Measurements from ENCODE around the gene PIN1. TPM values are rescaled to one million over a fixed set of nuclear protein-coding genes. Genes with fewer than 3 reads are reported as not detected.
A peak's percentile ranks its signal among the peaks of the same experiment; 100 is the strongest.

The PIN1 gene
- total and polyA plus RNA-seq, 4 donors = 124 to 227 (median 167) TPM

- peak overlapping the region; percentile 92 for H3K27ac ChIP-seq (ENCODE audit: low read depth, low read length)
Measured at GRCh38 chr19:9791552-9792205, 43.4 kb upstream of the PIN1 start.

GRCh38 chr19:9792206-9793070 lies 42.7 kb upstream of the PIN1 start:
- Histone ChIP-seq H3K4me1 (ENCODE audit: control insufficient read depth, insufficient read depth, low read length) (peaks cover 13% of the 10 kb centered on the region), H3K36me3 (ENCODE audit: control insufficient read depth, insufficient read depth, low read length) (no peaks in the 10 kb centered on the region), H3K27ac (ENCODE audit: low read depth, low read length) (peak overlapping the region; percentile 92), H3K9me3 (ENCODE audit: control insufficient read depth, insufficient read depth, low read length) (no peaks in the 10 kb centered on the region), H3K4me3 (ENCODE audit: low read depth, low read length) (peak overlapping the region; percentile 73), H3K27me3 (ENCODE audit: control insufficient read depth, insufficient read depth, low read length) (no peaks in the 10 kb centered on the region)
- peak in 5 of 6 donors; percentile 87 to 98 (median 94) for DNase-seq (ENCODE audit: low read depth in 4 of 6, low spot score in 6 of 6)
- WGBS (ENCODE audit: insufficient coverage) = 0% methylated on average over 47 of the region's 70 CpGs

More at GRCh38 chr19:9791552-9792205, 43.4 kb upstream of the PIN1 start:
- H3K4me3 ChIP-seq (ENCODE audit: low read depth, low read length) = peak overlapping the region; percentile 58
- H3K36me3 ChIP-seq (ENCODE audit: control insufficient read depth, insufficient read depth, low read length) = no peaks in the 10 kb centered on the region
- no peaks in the 10 kb centered on the region for H3K9me3 ChIP-seq (ENCODE audit: control insufficient read depth, insufficient read depth, low read length)
- WGBS (ENCODE audit: insufficient coverage) = under 1% methylated on average over 27 of the region's 50 CpGs
- peak in 5 of 6 donors; percentile 92 to 99 (median 96) for DNase-seq (ENCODE audit: low read depth in 4 of 6, low spot score in 6 of 6)
- H3K27me3 ChIP-seq (ENCODE audit: control insufficient read depth, insufficient read depth, low read length) = no peaks in the 10 kb centered on the region
- peaks cover 13% of the 10 kb centered on the region for H3K4me1 ChIP-seq (ENCODE audit: control insufficient read depth, insufficient read depth, low read length)

GRCh38 chr19:9793071-9793591 lies 42.0 kb upstream of the PIN1 start:
- Histone ChIP-seq H3K4me1 (ENCODE audit: control insufficient read depth, insufficient read depth, low read length) (peaks cover 13% of the 10 kb centered on the region), H3K9me3 (ENCODE audit: control insufficient read depth, insufficient read depth, low read length) (no peaks in the 10 kb centered on the region), H3K27ac (ENCODE audit: low read depth, low read length) (peak overlapping the region; percentile 91), H3K36me3 (ENCODE audit: control insufficient read depth, insufficient read depth, low read length) (no peaks in the 10 kb centered on the region), H3K27me3 (ENCODE audit: control insufficient read depth, insufficient read depth, low read length) (no peaks in the 10 kb centered on the region), H3K4me3 (ENCODE audit: low read depth, low read length) (peak overlapping the region; percentile 73)
- DNase-seq (ENCODE audit: low read depth in 4 of 6, low spot score in 6 of 6) = peak in 1 of 6 donors; percentile 69
- WGBS (ENCODE audit: insufficient coverage) = 16% methylated on average over 28 of the region's 36 CpGs

- H3K9me3 ChIP-seq (ENCODE audit: control insufficient read depth, insufficient read depth, low read length) = no peaks in the 10 kb centered on the region
- peak in 5 of 6 donors; percentile 76 to 97 (median 81) for DNase-seq (ENCODE audit: low read depth in 4 of 6, low spot score in 6 of 6)
- peaks cover 10% of the 10 kb centered on the region for H3K4me1 ChIP-seq (ENCODE audit: control insufficient read depth, insufficient read depth, low read length)
- WGBS (ENCODE audit: insufficient coverage) = 93% methylated on average over 3 of the region's 6 CpGs
- no peaks in the 10 kb centered on the region for H3K27me3 ChIP-seq (ENCODE audit: control insufficient read depth, insufficient read depth, low read length)
- no peak overlapping the region for H3K27ac ChIP-seq (ENCODE audit: low read depth, low read length)
- no peak overlapping the region for H3K4me3 ChIP-seq (ENCODE audit: low read depth, low read length)
- H3K36me3 ChIP-seq (ENCODE audit: control insufficient read depth, insufficient read depth, low read length) = peaks cover 4% of the 10 kb centered on the region
Measured at GRCh38 chr19:9796113-9796773, 38.9 kb upstream of the PIN1 start.

GRCh38 chr19:9797871-9798270 lies 37.2 kb upstream of the PIN1 start:
- no peak for DNase-seq (ENCODE audit: low read depth in 4 of 6, low spot score in 6 of 6)
- Histone ChIP-seq H3K27ac (ENCODE audit: low read depth, low read length) (no peak overlapping the region), H3K4me3 (ENCODE audit: low read depth, low read length) (no peak overlapping the region), H3K27me3 (ENCODE audit: control insufficient read depth, insufficient read depth, low read length) (no peaks in the 10 kb centered on the region), H3K9me3 (ENCODE audit: control insufficient read depth, insufficient read depth, low read length) (no peaks in the 10 kb centered on the region), H3K4me1 (ENCODE audit: control insufficient read depth, insufficient read depth, low read length) (peaks cover 6% of the 10 kb centered on the region), H3K36me3 (ENCODE audit: control insufficient read depth, insufficient read depth, low read length) (peaks cover 9% of the 10 kb centered on the region)
- 94% methylated on average over 5 of the region's 5 CpGs for WGBS (ENCODE audit: insufficient coverage)

- Histone ChIP-seq H3K4me1 (ENCODE audit: control insufficient read depth, insufficient read depth, low read length) (no peaks in the 10 kb centered on the region), H3K27ac (ENCODE audit: low read depth, low read length) (no peak overlapping the region), H3K9me3 (ENCODE audit: control insufficient read depth, insufficient read depth, low read length) (no peaks in the 10 kb centered on the region), H3K36me3 (ENCODE audit: control insufficient read depth, insufficient read depth, low read length) (peaks cover 12% of the 10 kb centered on the region), H3K4me3 (ENCODE audit: low read depth, low read length) (no peak overlapping the region), H3K27me3 (ENCODE audit: control insufficient read depth, insufficient read depth, low read length) (no peaks in the 10 kb centered on the region)
- no peak for DNase-seq (ENCODE audit: low read depth in 4 of 6, low spot score in 6 of 6)
Measured at GRCh38 chr19:9799162-9799561, 36.0 kb upstream of the PIN1 start.

GRCh38 chr19:9801976-9802375 lies 33.1 kb upstream of the PIN1 start:
- peaks cover 30% of the 10 kb centered on the region for H3K36me3 ChIP-seq (ENCODE audit: control insufficient read depth, insufficient read depth, low read length)
- no peaks in the 10 kb centered on the region for H3K27me3 ChIP-seq (ENCODE audit: control insufficient read depth, insufficient read depth, low read length)
- no peak for DNase-seq (ENCODE audit: low read depth in 4 of 6, low spot score in 6 of 6)
- no peak overlapping the region for H3K4me3 ChIP-seq (ENCODE audit: low read depth, low read length)
- no peaks in the 10 kb centered on the region for H3K9me3 ChIP-seq (ENCODE audit: control insufficient read depth, insufficient read depth, low read length)
- no peaks in the 10 kb centered on the region for H3K4me1 ChIP-seq (ENCODE audit: control insufficient read depth, insufficient read depth, low read length)
- 85% methylated on average over 7 of the region's 10 CpGs for WGBS (ENCODE audit: insufficient coverage)
- no peak overlapping the region for H3K27ac ChIP-seq (ENCODE audit: low read depth, low read length)

GRCh38 chr19:9806803-9807202 lies 28.3 kb upstream of the PIN1 start:
- H3K4me1 ChIP-seq (ENCODE audit: control insufficient read depth, insufficient read depth, low read length) = no peaks in the 10 kb centered on the region
- H3K27ac ChIP-seq (ENCODE audit: low read depth, low read length) = no peak overlapping the region
- H3K36me3 ChIP-seq (ENCODE audit: control insufficient read depth, insufficient read depth, low read length) = peaks cover 66% of the 10 kb centered on the region
- no peak for DNase-seq (ENCODE audit: low read depth in 4 of 6, low spot score in 6 of 6)
- 100% methylated on average over 1 of the region's 3 CpGs for WGBS (ENCODE audit: insufficient coverage)
- no peaks in the 10 kb centered on the region for H3K27me3 ChIP-seq (ENCODE audit: control insufficient read depth, insufficient read depth, low read length)
- no peak overlapping the region for H3K4me3 ChIP-seq (ENCODE audit: low read depth, low read length)
- no peaks in the 10 kb centered on the region for H3K9me3 ChIP-seq (ENCODE audit: control insufficient read depth, insufficient read depth, low read length)

Data from spinal cord (tissue), 10 donors.